GM10847 (cell line): ENCODE data around the gene HP.
"Not testable (repeated sequence)": the region's sequence is repeated elsewhere in the genome, so short reads cannot be mapped to it uniquely, and the experiment has no call there.

Experiments
- POLR2A ChIP-seq: IDR thresholded peaks from 2 replicates; pipeline ENCODE4 v1.6.1; 2011; ENCODE audit not compliant: insufficient read length; ENCODE audit errors: extremely low read depth

The HP gene

GRCh38 chr16:72054254-72054847 is at the start of gene HP:
Gene HP, plus strand, starts transcription at chr16:72054505. Its CDS starts 148 bp downstream, at chr16:72054653.
- not testable (repeated sequence) for TF ChIP-seq POLR2A

GRCh38 chr16:72008424-72009216 is 45.7 kb upstream of the HP start, which contains the start of gene DHODH:
Gene DHODH, plus strand, starts transcription at chr16:72008744. Its CDS starts 21 bp downstream, at chr16:72008765.
- TF ChIP-seq POLR2A = peak; percentile 71

DNA sequence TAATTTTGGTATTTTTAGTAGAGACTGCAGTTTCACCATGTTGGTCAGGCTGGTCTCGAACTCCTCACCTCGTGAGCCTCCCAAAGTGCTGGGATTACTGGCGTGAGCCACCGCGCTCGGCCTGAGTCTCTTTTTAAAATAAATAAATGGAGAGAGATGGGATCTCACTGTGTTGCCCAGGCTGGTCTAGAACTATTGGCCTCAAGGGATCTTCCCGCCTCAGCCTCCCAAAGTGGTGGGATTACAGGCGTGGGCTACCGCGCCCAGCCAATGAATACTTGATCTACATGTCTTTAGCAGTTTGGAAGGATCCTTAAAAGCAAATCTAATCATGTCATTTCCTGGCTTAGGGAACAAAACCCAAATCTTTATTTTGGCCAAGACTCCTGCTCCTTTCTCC is 44.5 kb upstream of the HP start:
- no peak for TF ChIP-seq POLR2A

- TF ChIP-seq POLR2A = no peak
Observed at GRCh38 chr16:72012607-72013006, 41.7 kb upstream of the HP start.

DNA sequence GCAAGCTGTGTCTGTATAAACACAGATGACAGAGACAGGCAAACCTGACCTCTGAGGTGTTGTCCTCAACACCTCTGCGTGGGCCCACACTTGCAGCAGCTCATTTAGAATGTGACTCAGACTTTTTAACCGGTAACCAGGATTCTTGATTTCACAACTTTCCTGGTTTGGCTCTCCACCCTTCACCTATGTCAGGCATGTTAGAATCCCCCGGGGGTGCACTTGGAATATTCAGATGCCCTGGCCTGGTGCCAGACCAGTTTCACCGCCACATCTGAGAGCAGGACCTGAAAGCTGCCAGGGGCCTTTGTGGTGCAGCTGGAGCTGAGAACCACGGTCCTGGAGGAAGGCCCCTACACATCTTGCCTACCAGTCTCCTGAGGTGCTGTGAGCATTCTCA is 40.9 kb upstream of the HP start:
- no peak for TF ChIP-seq POLR2A

- TF ChIP-seq POLR2A = no peak
Observed at GRCh38 chr16:72013888-72014581, 40.3 kb upstream of the HP start.

- no peak for TF ChIP-seq POLR2A
Observed at GRCh38 chr16:72014675-72015074, 39.6 kb upstream of the HP start.

GRCh38 chr16:72015124-72015523 is 39.2 kb upstream of the HP start:
- no peak for TF ChIP-seq POLR2A

DNA sequence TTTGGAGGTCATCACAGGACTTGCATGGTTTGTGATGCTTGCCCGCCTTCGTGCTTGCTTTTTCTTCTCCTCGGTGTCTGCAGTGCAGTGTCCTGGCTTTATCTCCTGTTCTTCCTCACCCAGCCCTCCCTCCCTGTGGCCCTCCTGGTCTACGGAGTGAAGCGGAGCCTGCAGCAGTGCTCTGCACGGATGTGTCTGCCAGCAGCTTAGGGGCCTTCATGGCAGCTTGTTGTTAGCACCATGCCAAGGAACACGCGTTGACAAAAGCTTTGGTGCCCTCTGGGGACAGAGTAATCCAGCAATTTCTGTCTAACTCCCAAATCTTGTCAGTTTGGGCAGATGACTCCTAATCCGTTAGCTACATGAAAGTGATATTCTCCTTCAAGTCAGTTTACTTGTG is 35.8 kb upstream of the HP start:
- TF ChIP-seq POLR2A = no peak

DNA sequence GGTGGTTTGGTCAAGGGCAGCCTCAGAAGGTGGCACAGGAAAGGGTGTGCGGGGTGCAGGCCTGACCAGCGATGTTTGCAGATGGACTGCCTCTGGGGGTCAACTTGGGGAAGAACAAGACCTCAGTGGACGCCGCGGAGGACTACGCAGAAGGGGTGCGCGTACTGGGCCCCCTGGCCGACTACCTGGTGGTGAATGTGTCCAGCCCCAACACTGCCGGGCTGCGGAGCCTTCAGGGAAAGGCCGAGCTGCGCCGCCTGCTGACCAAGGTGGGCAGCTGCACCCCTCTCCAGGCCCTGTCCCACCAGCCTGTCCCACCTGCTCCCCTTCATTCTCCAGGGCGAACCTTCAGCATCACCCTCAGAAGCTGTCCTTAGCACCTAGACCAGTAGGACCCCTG is 33.3 kb upstream of the HP start:
- TF ChIP-seq POLR2A = no peak

GRCh38 chr16:72022127-72022526 is 32.2 kb upstream of the HP start:
- no peak for TF ChIP-seq POLR2A

DNA sequence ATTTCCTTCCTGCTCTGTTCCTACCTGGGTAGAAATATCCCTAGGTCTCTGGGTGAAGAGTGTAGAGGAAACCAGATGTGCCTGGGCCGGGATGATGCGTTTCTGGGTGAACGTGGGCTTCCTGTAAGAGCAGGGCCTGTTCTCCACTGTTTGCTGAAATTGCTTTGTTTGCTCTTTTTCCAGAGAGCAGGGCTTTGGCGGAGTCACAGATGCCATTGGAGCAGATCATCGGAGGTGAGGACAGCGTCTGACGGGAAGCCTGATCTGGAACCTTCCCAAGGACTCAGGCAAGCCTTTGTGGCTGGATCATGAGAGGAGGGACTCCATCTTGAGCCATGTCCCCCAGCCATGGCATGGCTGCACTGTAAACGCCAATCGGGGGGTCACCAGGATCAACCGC is 30.3 kb upstream of the HP start:
- no peak for TF ChIP-seq POLR2A

GRCh38 chr16:72024862-72025382 is 29.4 kb upstream of the HP start:
- no peak for TF ChIP-seq POLR2A

DNA sequence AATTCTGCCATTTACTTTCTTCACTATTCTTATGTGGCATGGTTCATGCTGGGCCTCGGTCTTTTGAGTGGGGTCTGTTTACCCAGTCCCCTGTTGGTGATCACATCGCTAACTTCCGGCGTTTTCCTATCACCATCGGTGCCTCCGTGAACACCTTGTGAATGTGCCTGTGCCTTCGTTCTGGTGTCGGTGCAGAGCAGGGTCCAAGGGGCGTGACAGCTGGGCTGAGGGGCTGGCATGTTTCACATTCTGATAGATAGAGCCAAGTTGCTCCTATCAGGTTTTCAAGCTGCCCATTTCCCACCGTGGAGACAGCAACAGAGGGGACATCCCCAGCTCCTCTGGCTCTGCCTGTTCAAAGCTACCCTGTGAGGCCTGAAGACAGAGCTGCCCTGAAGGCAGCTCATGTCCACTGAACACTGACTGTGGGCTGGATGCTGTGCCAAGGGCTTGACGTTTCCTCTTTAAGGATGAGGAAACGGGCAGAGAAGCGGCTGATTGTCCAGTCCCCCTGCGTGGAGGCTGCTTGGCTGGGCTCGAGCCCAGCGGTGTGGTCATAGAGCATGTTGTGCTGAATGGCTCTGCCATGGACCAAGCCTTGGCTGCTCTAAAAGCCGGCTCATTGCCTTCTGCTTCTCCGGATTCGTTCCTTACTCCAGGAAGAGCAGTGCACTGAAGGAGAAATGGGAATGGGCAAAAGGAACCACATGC is 28.7 kb upstream of the HP start:
- no peak for TF ChIP-seq POLR2A
